Right kidney (tissue), 1 donor: ENCODE measurements around the gene SALL4.
"Not testable (repeated sequence)": the region's sequence is repeated elsewhere in the genome, so short reads cannot be mapped to it uniquely, and the experiment has no call there.

Experiments used
- DNase-seq: peaks from one replicate; pipeline ENCODE4 v3.0.0-alpha.2; 2016

SALL4 gene

GRCh38 chr20:51766994-51767866 lies 35.1 kb downstream of the SALL4 start:
- peak; percentile 79 for DNase-seq

- DNase-seq: not testable (repeated sequence)
Measured at GRCh38 chr20:51765381-51765780, 36.9 kb downstream of the SALL4 start.

DNA sequence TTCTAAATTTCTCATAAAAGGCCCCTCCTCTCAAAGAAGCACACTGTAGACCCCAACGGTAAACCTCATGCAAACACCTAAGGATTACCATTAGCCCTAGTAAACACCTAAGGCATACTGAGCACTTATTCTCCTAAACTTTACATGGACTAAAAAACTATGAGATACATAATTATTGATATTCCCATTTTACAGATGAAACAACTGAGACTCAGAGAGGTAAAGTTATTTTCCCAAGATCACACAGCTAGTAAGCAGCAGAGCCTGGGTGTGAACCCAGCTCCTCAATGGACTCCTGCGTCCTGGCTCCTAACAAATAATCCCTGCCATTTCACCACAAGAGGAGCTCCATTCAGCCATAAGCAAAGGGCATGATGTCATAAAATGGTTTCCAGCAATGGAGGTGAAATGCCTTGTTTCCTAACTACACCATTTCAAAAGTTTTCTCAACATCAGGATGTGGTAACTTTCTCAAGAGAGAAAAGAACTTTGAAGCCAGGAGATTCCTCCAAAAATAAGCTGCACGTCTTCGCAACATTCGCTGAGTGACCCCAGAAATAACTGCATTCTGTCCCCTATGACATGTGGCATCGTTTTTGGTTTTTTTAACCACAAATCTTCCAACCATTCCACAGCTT lies 38.2 kb downstream of the SALL4 start:
- DNase-seq: no peak

- DNase-seq: no peak
Measured at GRCh38 chr20:51760905-51761546, 41.3 kb downstream of the SALL4 start.

GRCh38 chr20:51759769-51760510 lies 42.4 kb downstream of the SALL4 start:
- DNase-seq: no peak

DNA sequence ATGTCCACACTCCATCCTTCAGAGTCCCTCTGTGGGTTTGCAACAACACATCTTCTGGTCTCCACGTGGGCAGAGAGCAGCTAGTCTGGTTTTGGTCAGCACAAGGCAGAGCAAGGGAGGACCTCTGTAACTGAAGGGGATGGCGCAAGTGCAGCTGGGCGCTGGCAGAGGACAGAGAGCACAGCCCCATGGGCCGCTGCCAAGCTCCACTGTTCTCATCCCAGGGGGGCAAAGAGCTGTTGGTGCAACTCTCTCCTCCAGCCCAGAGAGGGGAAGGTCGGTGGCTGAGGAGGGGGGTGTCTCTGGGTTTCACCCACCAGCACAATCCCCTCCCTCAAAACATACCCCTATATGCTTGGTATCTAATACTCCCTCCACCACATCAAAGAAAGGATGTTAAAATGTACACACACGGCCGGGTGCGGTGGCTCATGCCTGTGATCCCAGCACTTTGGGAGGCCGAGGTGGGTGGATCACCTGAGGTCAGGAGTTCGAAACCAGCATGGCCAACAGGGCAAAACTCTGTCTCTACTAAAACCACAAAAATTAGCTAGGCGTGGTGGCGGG lies 43.3 kb downstream of the SALL4 start:
- no peak for DNase-seq

GRCh38 chr20:51757226-51757625 lies 45.1 kb downstream of the SALL4 start:
- no peak for DNase-seq

GRCh38 chr20:51756653-51757052 lies 45.7 kb downstream of the SALL4 start:
- DNase-seq: no peak

DNA sequence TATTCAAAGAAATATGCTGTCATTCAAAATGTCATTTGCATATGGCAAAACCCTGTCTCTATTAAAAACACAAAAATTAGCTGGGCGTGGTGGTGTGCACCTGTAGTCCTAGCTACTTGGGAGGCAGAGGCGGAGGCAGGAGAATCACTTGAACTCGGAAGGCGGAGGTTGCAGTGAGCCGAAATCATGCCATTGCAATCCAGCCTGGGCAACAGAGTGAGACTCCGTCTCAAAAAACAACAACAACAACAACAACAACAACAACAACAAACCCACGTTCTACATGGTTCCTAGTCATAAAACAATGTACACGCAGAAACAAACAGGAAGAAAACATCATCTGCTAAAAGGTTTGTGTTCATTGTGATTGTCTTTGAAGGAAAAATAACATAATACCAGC lies 49.1 kb downstream of the SALL4 start:
- not testable (repeated sequence) for DNase-seq

DNA sequence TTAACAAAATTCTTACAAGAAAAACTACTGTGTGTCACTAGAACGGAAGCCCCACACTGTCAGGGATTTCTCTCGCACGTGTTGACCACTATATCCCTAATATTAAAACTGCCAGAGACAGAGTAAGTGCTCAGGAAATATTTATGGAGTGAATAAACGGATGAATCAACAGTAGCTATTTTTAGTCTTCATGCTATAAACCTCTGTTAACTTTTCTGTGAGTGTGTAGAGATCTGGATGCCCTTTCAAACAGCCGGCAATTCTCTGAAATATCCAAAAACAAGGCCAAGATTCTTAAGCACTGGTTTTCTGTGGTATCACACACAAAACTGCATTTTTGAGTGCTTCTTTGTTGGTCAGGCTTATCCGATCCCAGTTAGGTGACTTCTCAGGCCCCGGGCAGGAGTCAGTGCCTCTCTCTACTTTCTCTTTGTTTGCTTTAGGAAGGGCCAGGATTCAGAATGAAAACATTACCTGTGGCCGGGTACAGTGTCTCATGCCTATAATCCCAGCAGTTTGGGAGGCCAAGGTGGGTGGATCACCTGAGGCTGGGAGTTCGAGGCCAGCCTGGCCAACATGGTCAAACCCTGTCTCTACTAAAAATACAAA lies 49.9 kb downstream of the SALL4 start:
- no peak for DNase-seq

GRCh38 chr20:51750770-51751388 lies 51.4 kb downstream of the SALL4 start:
- no peak for DNase-seq

GRCh38 chr20:51750037-51750769 lies 52.1 kb downstream of the SALL4 start:
- DNase-seq: no peak

GRCh38 chr20:51749674-51750036 lies 52.7 kb downstream of the SALL4 start:
- DNase-seq: no peak

- DNase-seq: no peak
Measured at GRCh38 chr20:51747182-51747911, 55.0 kb downstream of the SALL4 start.

DNA sequence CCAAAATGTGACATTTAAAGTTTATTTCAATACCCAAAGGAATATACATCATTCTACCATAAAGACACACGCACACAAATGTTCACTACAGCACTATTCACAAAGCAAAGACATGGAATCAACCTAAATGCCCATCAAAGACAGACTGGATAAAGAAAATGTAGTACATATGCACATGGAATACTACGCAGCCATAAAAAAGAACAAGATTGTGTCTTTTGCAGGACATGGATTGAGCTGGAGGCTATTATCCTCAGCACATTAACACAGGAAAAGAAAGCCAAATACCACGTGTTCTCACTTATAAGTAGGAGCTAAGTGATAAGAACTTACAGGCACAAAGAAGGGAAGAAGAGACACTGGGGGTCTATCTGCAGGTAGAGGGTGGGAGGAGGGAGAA lies 56.5 kb downstream of the SALL4 start:
- DNase-seq: no peak

DNA sequence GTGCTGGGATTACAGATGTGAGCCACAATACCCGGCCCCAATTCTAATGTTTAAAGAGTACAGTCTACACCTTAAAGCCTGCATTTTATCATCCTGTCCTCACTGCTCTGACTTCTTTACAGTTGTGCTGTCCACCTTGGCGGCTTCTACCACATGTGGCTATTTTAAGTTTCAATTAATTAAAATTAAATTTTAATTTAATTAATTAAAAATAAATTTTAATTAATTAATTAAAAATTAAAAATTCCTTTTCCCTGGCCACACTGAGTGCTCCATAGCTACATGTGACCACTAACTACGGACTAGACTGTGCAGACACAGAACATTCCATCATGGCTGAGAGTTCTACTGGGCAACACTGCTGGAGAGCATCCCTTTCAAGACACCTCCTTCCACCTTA lies 61.5 kb downstream of the SALL4 start:
- no peak for DNase-seq

DNA sequence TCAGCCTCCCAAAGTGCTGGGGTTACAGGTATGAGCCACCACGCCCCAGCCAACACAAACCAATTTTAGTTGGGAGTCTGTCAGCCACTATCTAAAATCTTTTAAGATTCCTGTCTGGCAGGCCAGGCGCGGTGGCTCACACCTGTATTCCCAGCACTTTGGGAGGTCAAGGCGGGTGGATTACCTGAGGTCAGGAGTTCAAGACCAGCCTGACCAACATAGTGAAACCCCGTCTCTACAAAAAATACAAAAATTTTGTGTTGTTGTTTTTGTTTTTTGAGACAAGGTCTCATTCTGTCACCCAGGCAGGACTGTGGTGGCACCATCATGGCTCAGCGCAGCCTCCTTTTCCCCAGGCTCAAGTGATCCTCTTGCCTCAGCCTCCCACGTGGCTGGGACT lies 62.0 kb downstream of the SALL4 start:
- not testable (repeated sequence) for DNase-seq

DNA sequence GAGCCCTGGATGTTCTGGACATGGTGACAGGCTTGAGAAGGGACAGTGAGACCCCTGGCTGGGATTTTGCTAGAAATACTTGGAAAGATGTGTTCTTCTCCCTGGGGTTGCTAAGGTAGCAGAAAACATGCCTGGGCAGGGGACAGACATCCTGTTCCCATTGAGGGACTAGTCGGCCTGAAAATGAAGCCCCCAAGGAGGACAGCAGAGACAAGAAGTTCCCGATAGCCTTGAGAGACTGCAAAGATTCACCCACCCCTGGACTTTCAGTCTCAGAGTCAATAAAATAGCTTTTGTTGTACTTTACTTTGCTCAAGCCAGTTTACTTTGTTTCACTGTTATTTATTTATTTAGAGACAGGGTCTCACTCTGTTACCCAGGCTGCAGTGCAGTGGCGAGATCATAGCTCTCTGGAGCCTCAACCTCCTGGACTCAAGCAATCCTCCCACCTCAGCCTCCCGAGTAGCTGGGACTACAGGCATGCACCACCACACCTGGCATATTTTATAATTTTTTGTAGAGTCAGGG lies 62.5 kb downstream of the SALL4 start:
- no peak for DNase-seq

- no peak for DNase-seq
Measured at GRCh38 chr20:51738877-51739447, 63.4 kb downstream of the SALL4 start.
